Measurements from ENCODE around the gene MICA.
A peak's percentile ranks its signal among the peaks of the same experiment; 100 is the strongest.
"Not testable (repeated sequence)": the region's sequence is repeated elsewhere in the genome, so short reads cannot be mapped to it uniquely, and the experiment has no call there.

The MICA gene

DNA sequence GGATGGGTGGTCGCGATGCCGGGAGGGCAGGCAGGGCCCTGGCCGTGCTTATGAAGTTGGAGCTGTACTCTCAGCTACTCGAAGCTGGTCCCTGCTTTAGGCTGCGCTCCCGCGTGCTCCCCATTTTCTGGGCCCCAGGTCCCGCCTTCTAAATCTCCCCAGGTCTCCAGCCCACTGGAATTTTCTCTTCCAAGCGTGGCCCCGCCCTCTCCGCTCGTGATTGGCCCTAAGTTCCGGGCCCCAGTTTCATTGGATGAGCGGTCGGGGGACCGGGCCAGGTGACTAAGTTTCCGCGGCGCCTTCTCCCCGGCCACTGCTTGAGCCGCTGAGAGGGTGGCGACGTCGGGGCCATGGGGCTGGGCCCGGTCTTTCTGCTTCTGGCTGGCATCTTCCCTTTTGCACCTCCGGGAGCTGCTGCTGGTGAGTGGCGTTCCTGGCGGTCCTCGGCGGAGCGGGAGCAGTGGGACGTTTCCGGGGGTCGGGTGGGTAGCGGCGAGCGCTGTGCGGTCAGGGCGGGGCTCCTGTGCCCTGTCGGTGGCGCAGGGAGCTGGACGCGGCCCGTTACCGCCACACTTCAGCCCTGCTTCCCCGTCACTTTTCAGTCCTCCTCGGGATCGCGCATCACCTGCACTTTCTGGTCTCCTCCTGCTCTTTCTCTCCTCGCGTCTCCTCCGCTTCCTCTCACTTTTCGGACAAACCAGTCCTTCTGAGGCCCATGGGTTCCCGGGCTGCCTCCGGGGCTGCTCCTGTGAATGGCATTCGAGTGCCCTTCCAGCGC, at the start of gene MICA:
TSS of gene MICA (plus strand) at position 313 of the 778 bp plus-strand sequence. CDS start at position 351, 38 bp downstream.
- peak; percentile 88 for DNase-seq

GRCh38 chr6:31354158-31354863, 49.1 kb upstream of the MICA start:
- peak; percentile 12 for DNase-seq

DNA sequence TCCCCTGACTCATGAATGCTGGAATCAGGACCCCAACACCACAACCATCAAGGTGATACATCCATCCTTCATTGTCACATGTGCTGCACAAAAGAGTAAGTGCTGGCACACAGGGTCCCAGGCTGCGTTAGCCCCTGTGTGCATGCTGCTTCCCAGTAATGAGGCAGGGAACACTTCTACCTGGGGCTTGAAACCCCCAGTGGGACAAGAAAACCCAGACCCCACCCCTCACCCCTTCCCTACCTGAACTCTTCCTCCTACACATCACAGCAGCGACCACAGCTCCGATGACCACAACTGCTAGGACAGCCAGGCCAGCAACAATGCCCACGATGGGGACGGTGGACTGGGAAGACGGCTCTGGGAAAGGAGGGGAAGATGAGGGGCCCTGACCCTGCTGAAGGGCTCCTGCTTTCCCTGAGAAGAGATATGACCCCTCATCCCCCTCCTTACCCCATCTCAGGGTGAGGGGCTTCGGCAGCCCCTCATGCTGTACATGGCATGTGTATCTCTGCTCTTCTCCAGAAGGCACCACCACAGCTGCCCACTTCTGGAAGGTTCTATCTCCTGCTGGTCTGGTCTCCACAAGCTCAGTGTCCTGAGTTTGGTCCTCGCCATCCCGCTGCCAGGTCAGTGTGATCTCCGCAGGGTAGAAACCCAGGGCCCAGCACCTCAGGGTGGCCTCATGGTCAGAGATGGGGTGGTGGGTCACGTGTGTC, 48.4 kb upstream of the MICA start:
- DNase-seq = peak; percentile 21

DNA sequence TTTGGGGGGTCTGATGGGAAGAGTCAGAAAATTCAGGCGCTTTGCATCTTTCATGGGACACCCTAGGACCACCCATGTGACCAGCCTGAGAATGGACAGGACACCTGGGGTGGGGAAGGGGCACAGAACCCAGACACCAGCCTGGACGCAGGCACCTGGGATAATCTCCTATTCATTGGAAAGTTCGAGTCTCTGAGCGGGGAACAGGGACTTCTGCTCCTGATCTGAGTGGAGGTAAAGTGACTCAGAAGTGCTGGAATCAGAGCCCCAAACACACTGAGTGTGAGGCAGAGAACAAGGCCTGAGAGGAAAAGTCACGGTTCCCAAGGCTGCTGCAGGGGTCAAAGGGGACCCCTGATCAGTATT, 47.8 kb upstream of the MICA start:
- DNase-seq = peak; percentile 27

- peak; percentile 62 for DNase-seq
These were observed 47.0 kb upstream of the MICA start for GRCh38 chr6:31356216-31356945.

DNA sequence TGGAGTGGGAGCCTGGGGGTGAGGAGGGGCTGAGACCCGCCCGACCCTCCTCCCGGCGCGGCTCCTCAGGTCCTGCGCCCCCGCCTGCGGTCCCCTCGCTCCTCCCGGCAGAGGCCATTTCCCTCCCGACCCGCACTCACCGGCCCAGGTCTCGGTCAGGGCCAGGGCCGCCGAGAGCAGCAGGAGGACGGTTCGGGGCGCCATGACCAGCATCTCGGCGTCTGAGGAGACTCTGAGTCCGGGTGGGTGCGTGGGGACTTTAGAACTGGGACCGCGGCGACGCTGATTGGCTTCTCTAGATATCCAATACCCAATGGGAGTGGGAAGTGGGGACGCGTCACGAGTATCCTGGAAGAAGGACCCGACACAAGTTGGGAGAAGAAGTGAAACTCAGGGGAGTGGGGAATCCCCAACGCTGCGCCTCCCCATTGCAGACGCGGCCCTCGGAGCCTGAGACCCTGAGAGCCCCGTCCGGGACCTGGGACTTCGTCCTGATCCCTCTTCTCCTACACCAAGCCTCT, 46.4 kb upstream of the MICA start, which contains the start of gene HLA-B:
TSS of gene HLA-B (minus strand) at position 234 of the 521 bp plus-strand sequence. CDS start at position 213, 21 bp downstream.
- DNase-seq = peak; percentile 86

DNA sequence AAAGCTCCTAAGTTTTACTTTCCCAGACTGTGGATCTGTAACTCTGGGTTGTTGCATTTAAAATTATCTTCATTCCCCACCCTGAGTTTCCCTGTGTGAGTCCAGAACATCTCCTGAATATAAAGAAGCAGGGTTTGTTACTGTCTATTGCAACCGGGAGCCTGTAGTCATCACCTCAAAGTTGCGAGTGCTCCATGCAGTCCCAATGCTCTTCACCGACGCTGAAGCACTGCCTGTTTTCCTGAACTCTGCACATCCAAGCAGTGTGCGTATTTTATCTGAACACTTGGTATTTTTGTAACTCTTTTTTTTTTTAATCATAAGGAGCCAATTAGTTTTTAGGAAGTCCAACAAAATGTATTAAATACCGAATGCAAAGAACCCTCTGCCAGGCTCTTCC, 45.5 kb upstream of the MICA start:
- DNase-seq = no peak

DNA sequence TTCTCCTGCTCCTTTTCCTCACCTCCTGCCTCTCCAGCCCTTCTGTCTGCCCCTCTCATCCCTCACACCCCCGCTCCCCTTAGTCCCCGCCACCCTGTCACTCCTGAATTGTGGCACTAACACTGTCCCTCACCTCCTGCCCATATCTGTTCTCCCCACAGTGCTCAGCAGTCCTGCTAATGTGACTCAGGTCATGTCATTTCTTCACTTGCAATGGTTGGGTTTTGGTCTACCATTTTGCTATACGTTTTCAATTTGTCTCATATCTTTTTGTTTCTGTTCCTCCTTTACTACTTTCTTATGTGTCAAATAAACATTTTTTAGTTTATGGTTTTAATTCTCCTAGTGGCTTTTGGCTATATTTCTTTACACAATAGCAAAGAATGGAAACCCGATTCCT, 45.1 kb upstream of the MICA start:
- DNase-seq = no peak

DNA sequence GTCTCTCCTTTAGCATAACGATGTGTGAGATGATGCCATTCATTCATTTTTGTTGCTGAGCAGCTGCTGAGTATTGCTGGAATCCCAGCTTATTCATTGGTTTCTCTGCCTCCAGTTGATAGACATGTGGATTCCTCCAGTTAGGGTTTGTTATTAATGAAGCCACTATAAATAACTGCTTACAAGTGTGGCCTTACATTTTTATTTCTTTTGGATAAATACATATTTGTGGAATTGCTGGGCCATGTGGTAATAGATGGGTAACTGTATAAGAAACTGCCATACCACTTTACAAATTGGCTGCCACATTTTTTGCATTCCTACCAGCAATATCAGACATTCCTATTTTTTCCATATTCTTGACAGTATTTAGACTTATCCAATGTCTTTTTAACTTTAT, 43.8 kb upstream of the MICA start:
- DNase-seq = no peak

DNA sequence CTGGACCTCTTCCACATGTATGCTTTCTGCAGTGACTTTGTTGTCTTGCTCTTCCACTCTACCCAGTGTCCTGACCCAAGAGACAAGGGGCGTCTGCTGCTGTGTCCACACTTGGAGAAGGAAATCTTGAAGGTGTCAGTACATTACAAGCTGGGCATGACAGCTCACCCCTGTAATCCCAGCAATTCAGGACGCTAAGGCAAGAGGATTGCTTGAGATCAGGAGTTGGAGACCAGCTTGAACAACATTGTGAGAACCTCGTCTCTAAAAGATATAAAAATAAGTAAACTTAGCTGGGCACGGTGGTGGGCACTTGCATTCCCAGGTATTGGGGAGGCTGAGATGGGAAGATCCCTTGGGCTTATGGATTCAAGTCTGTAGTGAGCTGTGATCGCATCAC, 40.6 kb upstream of the MICA start:
- DNase-seq = no peak

DNA sequence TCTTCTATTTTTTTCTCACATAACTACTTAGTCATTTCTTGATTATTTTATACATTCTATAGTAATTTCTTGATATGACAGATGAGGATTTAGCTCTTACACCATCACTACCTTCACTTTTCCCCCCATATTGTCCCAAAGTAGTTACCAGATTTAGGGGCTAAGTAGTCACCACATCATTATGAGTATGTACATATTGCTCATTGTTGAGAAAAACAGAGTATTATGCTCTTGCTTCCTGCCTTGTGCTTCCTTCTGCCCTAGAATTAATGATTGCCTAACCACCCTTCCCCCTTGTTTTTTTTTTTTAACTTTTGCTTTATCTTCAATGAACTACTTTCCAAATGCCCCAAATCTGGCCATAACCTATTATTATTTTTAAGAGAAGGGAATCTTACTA, 39.6 kb upstream of the MICA start:
- DNase-seq = no peak

DNA sequence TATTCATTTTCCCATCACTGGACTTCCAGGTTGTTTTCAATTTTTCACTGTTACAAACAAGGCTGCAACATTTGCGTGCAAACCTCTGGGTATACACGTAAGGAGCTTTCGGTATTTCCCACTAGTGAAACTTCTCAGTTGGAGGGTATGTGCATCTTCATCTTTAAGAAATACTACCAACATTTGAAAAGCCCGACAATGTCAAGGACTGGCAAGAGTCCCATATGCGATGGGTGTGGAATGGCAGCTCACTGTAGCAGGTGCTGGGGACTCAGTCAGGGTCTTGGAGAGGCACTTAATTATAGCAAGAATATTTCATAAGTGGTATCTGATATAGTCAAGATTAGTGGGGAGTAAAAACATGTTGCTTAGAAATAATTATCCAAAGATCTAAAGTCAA, 37.5 kb upstream of the MICA start:
- DNase-seq = no peak

- DNase-seq = peak; percentile 93
These were observed 36.5 kb upstream of the MICA start for GRCh38 chr6:31366693-31367470.

GRCh38 chr6:31368461-31368860, 34.9 kb upstream of the MICA start:
- no peak for DNase-seq

DNA sequence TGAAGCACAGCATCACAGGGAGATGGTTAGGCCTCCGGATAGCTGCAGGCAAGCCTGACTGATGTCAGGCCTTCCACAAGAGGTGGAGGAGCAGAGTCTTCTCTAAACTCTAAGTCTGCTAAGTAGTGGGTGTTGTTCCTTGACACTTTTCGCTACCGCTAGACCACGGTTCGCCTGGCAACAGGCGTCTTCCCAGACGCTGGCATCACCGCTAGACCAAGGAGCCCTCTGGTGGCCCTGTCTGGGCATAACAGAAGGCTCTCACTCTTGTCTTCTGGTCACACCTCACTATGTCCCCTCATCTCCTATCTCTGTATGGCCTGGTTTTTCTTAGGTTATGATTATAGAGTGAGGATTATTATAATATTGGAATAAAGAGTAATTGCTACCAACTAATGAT, 29.3 kb upstream of the MICA start:
- not testable (repeated sequence) for DNase-seq

GRCh38 chr6:31375699-31376098, 27.7 kb upstream of the MICA start:
- no peak for DNase-seq

DNA sequence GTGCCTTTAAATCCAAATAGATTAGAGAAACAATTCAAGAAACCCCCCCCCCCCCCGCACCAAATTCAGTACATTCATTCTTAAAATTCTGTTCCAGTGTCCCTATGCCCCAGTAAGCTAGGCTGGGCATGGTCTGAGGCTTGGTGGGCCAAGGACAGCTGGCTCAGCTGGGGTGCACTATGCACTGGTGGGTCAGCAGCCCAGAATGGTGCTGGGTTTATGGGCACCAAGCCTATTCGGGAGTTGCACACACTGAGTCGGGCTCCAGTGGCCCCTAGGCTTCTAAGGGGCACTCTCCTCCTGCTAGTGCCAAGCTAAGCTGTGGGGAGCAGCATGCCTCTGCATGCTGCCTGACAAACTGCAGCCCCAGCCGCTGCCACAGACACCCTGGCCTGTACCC, 26.4 kb upstream of the MICA start:
- DNase-seq = no peak

GRCh38 chr6:31378062-31378720, 25.2 kb upstream of the MICA start:
- DNase-seq = no peak

DNA sequence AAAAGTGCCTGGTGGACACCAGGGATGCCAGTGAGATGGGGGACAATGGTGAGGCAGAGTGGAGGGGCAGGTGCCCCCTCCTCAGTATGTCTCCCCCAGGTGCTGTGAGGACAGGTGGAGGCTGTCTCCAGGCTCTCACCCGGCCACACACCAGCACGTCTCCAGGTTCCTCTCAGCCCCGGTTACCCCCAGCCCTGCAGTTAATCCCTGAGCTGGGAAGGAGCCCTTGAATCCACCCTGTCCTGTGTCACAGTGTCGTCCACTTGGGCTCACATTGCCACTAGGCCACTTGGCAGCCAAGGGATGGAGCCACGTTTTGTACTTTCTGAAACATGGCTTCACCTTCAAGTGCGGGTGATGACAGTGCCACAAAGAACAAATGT, 24.7 kb upstream of the MICA start:
- no peak for DNase-seq

- no peak for DNase-seq
These were observed 23.5 kb upstream of the MICA start for GRCh38 chr6:31379850-31380249.

DNA sequence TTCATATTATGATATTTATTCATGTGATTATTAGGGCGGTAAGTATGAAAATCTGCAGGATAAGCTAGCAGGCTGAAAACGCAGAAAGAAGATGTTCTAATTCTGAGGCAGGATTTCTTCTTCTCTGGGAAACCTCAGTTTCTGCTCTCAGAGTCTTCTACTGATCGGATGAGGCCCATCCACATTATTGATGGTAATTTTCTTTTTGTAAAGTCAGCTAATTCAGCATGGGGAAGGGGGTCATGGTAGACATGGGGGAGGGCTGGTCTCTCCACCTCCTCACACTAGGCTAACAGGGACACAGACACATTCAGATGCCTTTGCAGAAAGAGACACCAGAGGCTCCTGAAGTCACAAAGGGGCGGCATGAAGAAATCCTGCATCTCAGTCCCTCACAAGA, 21.7 kb upstream of the MICA start:
- no peak for DNase-seq

Measured in stimulated activated CD4-positive, alpha-beta T cell treated with anti-CD3 and anti-CD28 coated beads, Interleukin-15, amount 100 ng/mL, for 24 hours (primary cell).